ENCODE measurements around the gene ZNF133.

GRCh38 chr20:18287546-18287914 lies 797 bp upstream of the ZNF133 start:
- no peak for TF ChIP-seq CTCF (conservative IDR thresholded peaks at IDR 0.05 in 1 of 2, IDR thresholded peaks at IDR 0.05 in 1 of 2; ENCODE audit: extremely low read depth in 1 of 2, insufficient read depth in 1 of 2, low read depth in 1 of 2, low read length in 2 of 2)
- TF ChIP-seq EZH2 (IDR thresholded peaks at IDR 0.05; ENCODE audit: borderline replicate concordance, low read length) = no peak
